GM12872 (cell line): ENCODE measurements around the gene PCSK4.

Experiments used
- CTCF ChIP-seq: IDR thresholded peaks from 3 replicates; pipeline ENCODE4 v1.5.1; 2011; ENCODE audit warnings: low read depth, mild to moderate bottlenecking, low read length, moderate library complexity; ENCODE audit not compliant: insufficient read depth

The PCSK4 gene

GRCh38 chr19:1528596-1529429 lies 38.7 kb upstream of the PCSK4 start:
- TF ChIP-seq CTCF = no peak

GRCh38 chr19:1527650-1528309 lies 37.6 kb upstream of the PCSK4 start:
- TF ChIP-seq CTCF = no peak

GRCh38 chr19:1526979-1527649 lies 37.0 kb upstream of the PCSK4 start:
- TF ChIP-seq CTCF = no peak

GRCh38 chr19:1526066-1526778 lies 36.1 kb upstream of the PCSK4 start:
- TF ChIP-seq CTCF = no peak

- no peak for TF ChIP-seq CTCF
Observed at GRCh38 chr19:1525343-1525742, 35.2 kb upstream of the PCSK4 start.

GRCh38 chr19:1524972-1525325 lies 34.8 kb upstream of the PCSK4 start:
- TF ChIP-seq CTCF = no peak
